GM13977 (cell line): ENCODE measurements around the gene DHRS3.

Experiments
- DNase-seq: peaks from one replicate; pipeline ENCODE4 v3.0.0; 2012; ENCODE audit warnings: low spot score
- in situ Hi-C: fragments of 300-500 bp; cut with MboI; formaldehyde crosslinking; loops from one replicate; pipeline ENCODE4 v1.12.0; 2022; ENCODE audit warnings: low sequenced_read_pairs, low pct_unique_long_range_greater_than_20kb, mixed read lengths, inconsistent platforms; ENCODE audit not compliant: unreplicated experiment
- TF ChIP-seq, protein P1 (sequence below): IDR thresholded peaks from 2 replicates; pipeline ENCODE4 v1.5.1; 2012; ENCODE audit warnings: mild to moderate bottlenecking, control low read depth; ENCODE audit not compliant: insufficient read depth; ENCODE audit errors: extremely low read depth, missing control alignments

Gene DHRS3

DNA sequence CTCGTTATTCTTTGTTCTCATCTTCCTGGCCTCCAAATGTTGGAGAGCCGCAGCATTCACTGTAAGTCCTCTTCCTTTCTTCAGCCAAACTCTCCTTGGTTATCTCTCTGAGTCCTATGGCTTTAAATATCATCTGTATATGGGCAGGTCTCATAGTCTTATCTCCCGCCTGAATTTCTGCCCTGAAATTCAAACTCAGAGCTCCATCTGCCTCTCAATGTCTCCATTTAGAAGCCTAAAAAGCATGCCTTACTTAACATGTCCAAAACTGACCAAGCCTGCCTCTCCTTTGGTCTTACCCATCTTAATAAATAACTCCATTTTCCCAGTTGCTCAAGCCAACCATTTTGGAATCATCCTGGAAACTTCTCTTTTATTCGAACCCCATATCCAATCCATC lies 80.7 kb downstream of the DHRS3 start:
- in situ Hi-C loops = no loop called here
- TF ChIP-seq, protein P1, sequence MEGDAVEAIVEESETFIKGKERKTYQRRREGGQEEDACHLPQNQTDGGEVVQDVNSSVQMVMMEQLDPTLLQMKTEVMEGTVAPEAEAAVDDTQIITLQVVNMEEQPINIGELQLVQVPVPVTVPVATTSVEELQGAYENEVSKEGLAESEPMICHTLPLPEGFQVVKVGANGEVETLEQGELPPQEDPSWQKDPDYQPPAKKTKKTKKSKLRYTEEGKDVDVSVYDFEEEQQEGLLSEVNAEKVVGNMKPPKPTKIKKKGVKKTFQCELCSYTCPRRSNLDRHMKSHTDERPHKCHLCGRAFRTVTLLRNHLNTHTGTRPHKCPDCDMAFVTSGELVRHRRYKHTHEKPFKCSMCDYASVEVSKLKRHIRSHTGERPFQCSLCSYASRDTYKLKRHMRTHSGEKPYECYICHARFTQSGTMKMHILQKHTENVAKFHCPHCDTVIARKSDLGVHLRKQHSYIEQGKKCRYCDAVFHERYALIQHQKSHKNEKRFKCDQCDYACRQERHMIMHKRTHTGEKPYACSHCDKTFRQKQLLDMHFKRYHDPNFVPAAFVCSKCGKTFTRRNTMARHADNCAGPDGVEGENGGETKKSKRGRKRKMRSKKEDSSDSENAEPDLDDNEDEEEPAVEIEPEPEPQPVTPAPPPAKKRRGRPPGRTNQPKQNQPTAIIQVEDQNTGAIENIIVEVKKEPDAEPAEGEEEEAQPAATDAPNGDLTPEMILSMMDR = no peak
- DNase-seq = no peak

DNA sequence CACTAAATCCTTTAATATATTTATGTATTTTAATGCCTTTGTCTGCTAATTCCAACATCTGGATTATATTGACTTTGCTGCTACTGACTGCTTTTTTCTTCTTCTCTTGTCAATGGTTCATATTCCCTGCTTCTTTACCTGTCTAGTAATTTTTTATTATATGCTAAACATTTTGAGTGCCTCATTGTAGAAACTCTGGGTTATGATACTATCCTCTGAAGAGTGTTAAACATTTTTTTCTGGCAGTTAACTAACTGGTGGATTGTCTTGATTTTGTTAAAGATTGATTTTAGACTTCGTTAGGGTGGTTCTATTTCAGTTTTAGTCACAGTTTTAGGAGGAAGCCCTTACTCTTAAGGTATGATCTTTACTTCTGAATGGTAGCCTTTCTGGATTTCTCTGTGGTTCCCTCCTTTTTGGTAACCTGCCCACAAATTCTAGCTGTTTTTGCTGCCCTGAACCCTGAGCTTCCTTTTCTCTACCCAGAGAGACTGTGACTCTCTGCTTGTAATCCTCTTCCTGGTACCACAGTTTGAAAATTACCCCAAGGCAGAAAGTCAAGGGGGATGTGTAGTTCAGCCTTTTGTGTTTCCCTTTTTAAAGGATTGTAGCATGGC lies 81.9 kb downstream of the DHRS3 start:
- DNase-seq = no peak
- in situ Hi-C loops = no loop called here
- TF ChIP-seq, protein P1 = no peak

DNA sequence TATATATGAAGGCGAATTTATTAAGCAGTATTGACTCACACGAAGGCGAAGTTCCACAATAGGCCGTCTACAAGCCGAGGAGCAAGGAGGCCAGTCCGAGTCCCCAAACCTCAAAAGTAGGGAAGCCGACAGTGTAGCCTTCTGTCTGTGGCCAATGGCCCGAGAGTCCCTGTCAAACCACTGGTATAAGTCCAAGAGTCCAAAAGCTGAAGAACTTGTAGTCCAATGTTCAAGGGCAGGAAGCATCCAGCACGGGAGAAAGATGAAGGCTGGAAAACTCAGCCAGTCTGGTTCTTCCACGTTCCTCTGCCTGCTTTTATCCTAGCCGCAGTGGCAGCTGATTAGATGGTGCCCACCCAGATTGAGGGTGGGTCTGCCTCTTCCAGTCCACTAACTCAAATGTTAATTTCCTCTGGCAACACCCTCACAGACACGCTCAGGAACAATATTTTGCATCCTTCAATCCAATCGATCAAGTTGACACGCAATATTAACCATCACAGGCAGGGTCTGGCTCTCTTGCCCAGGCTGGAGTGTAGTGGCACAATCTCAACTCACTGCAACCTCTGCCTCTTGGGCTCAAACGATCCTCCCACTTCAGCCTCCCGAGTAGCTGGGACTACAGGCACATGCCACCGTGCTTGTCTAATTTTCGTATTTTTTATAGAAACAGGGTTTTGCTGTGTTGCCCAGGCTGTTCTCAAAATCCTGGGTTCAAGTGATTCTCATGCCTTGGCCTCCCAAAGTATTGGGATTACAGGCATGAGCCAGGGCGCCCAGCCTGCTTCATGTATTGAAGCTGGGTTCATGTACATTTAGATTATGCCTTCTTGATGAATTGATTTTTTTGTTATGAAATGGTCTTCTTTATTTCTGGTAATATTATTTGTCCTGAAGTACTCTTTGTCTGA lies 85.3 kb downstream of the DHRS3 start:
- TF ChIP-seq, protein P1 = no peak
- DNase-seq = no peak
- in situ Hi-C loops = no loop called here

DNA sequence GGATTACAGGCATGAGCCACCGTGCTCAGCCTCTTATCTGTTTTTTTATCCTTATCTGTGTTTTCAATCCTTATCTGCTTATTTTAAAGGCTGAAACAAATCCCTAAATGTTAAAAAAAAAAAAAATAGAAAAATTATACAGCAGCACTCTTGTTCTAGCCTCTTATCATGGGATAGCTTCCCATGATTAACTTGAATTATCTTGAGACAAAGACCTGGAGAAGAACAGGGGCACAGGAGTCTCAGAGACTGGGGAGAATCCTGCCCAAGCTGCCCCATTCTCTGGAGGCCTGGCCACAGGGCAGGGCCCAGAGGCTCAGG lies 86.9 kb downstream of the DHRS3 start:
- in situ Hi-C loops = no loop called here
- TF ChIP-seq, protein P1 = no peak
- no peak for DNase-seq

DNA sequence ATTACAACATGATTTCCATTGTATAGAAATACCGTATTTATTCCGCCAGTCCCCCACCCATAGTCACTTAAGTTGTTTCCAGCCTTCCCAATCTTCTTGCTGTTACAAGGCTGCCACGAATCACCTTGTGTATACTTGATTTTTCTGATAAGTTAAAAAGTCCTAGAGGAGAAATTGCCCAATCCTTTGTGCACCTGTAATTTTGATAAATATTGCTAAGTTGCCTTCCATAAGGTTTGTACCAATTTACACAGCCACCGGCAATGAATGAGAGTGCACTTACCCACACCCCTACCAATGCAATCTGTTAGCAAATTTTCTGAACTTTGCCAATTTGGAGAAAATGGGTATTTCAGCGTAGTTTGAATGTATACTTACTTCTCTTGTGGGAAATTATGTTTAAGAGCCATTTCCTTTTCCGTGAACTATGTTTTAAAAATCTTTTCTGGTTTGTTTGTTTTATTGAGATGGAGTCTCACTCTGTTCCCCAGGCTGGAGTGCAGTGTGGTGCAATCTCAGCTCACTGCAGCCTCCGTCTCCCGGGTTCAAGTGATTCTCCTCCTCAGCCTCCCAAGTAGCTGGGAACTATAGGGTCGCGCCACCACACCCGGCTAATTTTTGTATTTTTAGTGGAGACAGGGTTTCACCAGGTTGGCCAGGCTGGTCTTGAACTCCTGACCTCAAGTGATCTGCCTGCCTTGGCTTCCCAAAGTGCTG lies 87.4 kb downstream of the DHRS3 start:
- DNase-seq = no peak
- in situ Hi-C loops = no loop called here
- TF ChIP-seq, protein P1 = no peak

DNA sequence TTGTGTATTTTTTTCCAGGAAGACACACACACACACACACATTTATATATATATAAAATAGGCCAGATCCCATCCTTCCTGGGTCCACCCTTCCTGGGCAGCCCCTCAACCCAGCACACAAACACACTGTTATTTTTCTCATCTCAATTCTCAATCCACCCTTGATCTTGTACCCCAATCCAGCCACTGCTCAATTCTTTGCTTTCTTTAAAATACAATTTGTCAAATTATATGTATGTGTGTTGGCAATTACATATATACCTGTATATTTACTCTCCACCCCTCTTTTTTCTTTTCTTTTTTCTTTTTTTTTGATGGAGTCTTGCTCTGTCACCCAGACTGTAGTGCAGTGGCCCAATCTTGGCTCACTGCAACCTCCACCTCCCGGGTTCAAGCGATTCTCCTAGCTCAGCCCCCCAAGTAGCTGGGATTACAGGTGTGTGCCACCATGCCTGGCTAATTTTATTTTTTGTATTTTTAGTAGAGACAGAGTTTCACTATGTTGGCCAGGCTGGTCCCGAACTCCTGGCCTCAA lies 88.3 kb downstream of the DHRS3 start:
- TF ChIP-seq, protein P1 = no peak
- in situ Hi-C loops = no loop called here
- no peak for DNase-seq
